ENCODE results near the gene USP35.
"Not testable (repeated sequence)": the region's sequence is repeated elsewhere in the genome, so short reads cannot be mapped to it uniquely, and the experiment has no call there.

GRCh38 chr11:78233046-78233445 is 44.3 kb downstream of the USP35 start:
- not testable (repeated sequence) for TF ChIP-seq POLR2AphosphoS5 (IDR thresholded peaks at IDR 0.05; ENCODE audit: insufficient read depth in 1 of 2, low read depth in 1 of 2); CTCF (IDR thresholded peaks at IDR 0.05); POLR2A (IDR thresholded peaks at IDR 0.05)
